Heart left ventricle (tissue), 13 donors: ENCODE results near the gene CREM.

Experiments used
- CTCF ChIP-seq, 12 donors: fragments of 200-600 bp; sonication (generic) in 4 of 12; IDR thresholded peaks; one replicate each; pipeline versions ENCODE4 v1.5.0 to v1.8.0; 2018 to 2022; ENCODE audit warnings: antibody characterized with exemption in 12 of 12, mild to moderate bottlenecking in 5 of 12
- POLR2A ChIP-seq, 2 donors: fragments of 450-650 bp; IDR thresholded peaks; one replicate each; pipeline ENCODE4 v1.6.1; 2017; ENCODE audit warnings: antibody characterized with exemption in 2 of 2, mild to moderate bottlenecking in 2 of 2, moderate library complexity in 2 of 2
- donor health status: ischemic (EF 13 %, LVEDD 7.1; RV severe dilation, severe dysfunction).
- donor health status: DM: no; HTN: yes; CAD: no.
- donor health status: DM: no; HTN: no; CAD: no.
- donor health status: ischemic (EF 25% LVEDD 6.9; RV normal size, moderate dysfunction).
- donor health status: ischemic (EF 25% LVEDD 5.7; RV mildly dilated, moderate dysfunction).
- donor health status: ischemic (EF 35%, LVEDD 5.7; RV mildly dilated, moderate dysfunction).
- donor health status: nonischemic (EF 11% LVEDD 7.7; RV severe dilation, severe dysfunction).
- donor health status: DM: yes; HTN: yes; CAD: no.
- donor health status: PGD.
- donor health status: ischemic (EF 29% LVEDD 5.4; RV normal size, mild dysfunction).
- donor health status: nonischemic (EF 23%, LVEDD 6.1; RV moderate dilation, normal function).

DNA sequence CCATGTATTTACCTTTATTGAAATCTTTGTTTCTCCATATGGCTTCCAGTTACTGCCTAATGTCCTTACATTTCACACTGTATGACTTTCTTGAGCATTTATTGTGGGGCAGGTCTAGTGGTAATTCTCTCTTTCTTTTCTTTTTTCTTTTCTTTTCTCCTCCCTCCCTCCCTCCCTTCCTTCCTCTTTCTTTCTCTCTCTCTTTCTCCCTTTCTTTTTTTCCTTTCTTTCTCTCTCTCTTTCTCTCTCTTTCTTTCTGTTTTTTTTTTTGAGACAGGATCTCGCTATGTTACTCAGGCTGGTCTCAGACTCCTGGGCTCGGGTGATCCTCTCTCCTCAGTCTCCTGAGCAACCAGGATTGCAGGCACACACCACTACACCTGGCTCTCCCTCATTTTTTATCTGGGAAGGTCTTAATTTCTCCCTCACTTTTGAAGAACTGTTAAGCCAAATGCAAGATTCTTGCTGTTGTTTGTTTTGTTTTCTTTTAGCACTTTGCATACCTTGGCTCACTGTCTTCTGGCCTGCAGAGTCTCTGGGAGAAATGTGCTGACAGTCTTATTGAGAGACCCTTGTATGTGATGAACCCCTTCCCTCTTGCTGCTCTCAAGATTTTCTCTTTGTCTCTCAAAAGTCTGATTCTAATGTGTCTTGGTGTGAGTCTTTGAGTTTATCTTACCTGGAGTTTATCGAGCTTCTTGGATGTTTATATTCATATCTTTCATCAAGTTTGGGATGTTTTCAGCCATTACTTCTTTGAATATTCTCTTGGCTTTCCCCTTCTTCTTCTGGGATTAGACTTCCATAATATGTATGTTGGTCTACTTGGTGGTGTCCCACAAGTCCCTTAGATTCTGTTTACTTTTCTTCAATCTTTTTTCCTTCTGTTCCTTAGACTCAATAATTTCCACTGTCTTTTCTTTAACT lies 130.7 kb downstream of the CREM start:
- TF ChIP-seq POLR2A (IDR thresholded peaks at IDR 0.05), result no peak
- TF ChIP-seq CTCF (IDR thresholded peaks at IDR 0.05), result no peak
